H1 (cell line): ENCODE measurements around the gene MYOG. TPM values are rescaled to one million over a fixed set of nuclear protein-coding genes. Genes with fewer than 3 reads are reported as not detected.

Source experiments
- CTCF ChIA-PET: fragments of 300-600 bp; sonication (Branson Sonifier 250); formaldehyde crosslinking; loops from one replicate; lab custom pipeline; 2021; ENCODE audit not compliant: partially characterized antibody; lab: Charles Lee
- POLR2A ChIA-PET: fragments of 300-600 bp; sonication (Branson Sonifier 250); formaldehyde crosslinking; loops from one replicate; lab custom pipeline; 2021; ENCODE audit warnings: inconsistent platforms; ENCODE audit not compliant: partially characterized antibody; lab: Charles Lee
- DNase-seq, 2 experiments: peaks; one replicate each; pipeline versions ENCODE4 v3.0.0 to v3.0.0-alpha.2; 2010 to 2022; ENCODE audit warnings: low spot score in 2 of 2, low read depth in 1 of 2, mixed read lengths in 1 of 2
- FAIRE-seq: peaks from 2 replicates; lab custom pipeline; 2011; peaks lifted over from hg19 to GRCh38; lab: Jason Lieb, UNC
- H2AFZ ChIP-seq: 2 replicates; pipeline ENCODE4 v1.8.1; 2012; ENCODE audit warnings: low read length, inconsistent platforms
- H2AK5ac ChIP-seq: 2 replicates; pipeline ENCODE4 v1.6.1; 2013; ENCODE audit warnings: low read depth, low read length
- H2BK120ac ChIP-seq: replicated peaks from 2 replicates; pipeline ENCODE3; 2013; ENCODE audit warnings: low read depth, low read length, inconsistent platforms
- H2BK12ac ChIP-seq: 2 replicates; pipeline ENCODE4 v1.6.1; 2013; ENCODE audit warnings: low read depth, low read length
- H2BK15ac ChIP-seq: 2 replicates; pipeline ENCODE4 v1.6.1; 2013; ENCODE audit warnings: low read length
- H2BK20ac ChIP-seq: 2 replicates; pipeline ENCODE4 v1.6.1; 2013; ENCODE audit warnings: low read length
- H2BK5ac ChIP-seq: 2 replicates; pipeline ENCODE4 v1.6.1; 2013; ENCODE audit warnings: low read depth, low read length
- H3K14ac ChIP-seq: 2 replicates; pipeline ENCODE4 v1.6.1; 2013; ENCODE audit warnings: inconsistent platforms; ENCODE audit not compliant: insufficient read length
- H3K18ac ChIP-seq: 2 replicates; pipeline ENCODE4 v1.6.1; 2013; ENCODE audit warnings: low read length; ENCODE audit errors: extremely low read depth
- H3K23ac ChIP-seq: 2 replicates; pipeline ENCODE4 v1.6.1; 2013; ENCODE audit warnings: inconsistent platforms; ENCODE audit not compliant: insufficient read length
- H3K23me2 ChIP-seq: 2 replicates; pipeline ENCODE4 v1.6.1; 2013; ENCODE audit warnings: low read depth, low read length
- H3K27ac ChIP-seq: 2 replicates; pipeline ENCODE4 v1.6.1; 2011; ENCODE audit warnings: low read depth, low read length, inconsistent platforms
- H3K27me3 ChIP-seq, 4 experiments: replicated peaks in 1 of 4; 1 replicate in 1 of 4; 2 replicates in 3 of 4; pipeline versions ENCODE4 v1.6.1 to v1.8.1; 2011 to 2013; ENCODE audit warnings: low read length in 3 of 4, mild to moderate bottlenecking in 3 of 4, inconsistent platforms in 2 of 4, mixed read lengths in 2 of 4, moderate library complexity in 1 of 4; ENCODE audit not compliant: control insufficient read depth in 3 of 4, insufficient read depth in 3 of 4; ENCODE audit errors: extremely low read depth in 1 of 4
- H3K36me3 ChIP-seq, 4 experiments: 2 replicates each; pipeline versions ENCODE4 v1.6.1 to v1.8.1; 2011 to 2013; ENCODE audit warnings: mild to moderate bottlenecking in 4 of 4, low read length in 3 of 4, moderate library complexity in 2 of 4, control low read depth in 1 of 4, inconsistent platforms in 1 of 4; ENCODE audit not compliant: insufficient read depth in 4 of 4, control insufficient read depth in 2 of 4
- H3K4ac ChIP-seq: replicated peaks from 2 replicates; pipeline ENCODE3; 2013; ENCODE audit warnings: low read length, low read depth, mixed read lengths, inconsistent platforms; ENCODE audit not compliant: insufficient read length
- H3K4me1 ChIP-seq, 4 experiments: replicated peaks in 1 of 4; 1 replicate in 1 of 4; 2 replicates in 3 of 4; pipeline versions ENCODE4 v1.6.1 to v1.8.1; 2011 to 2013; ENCODE audit warnings: low read length in 3 of 4, inconsistent platforms in 2 of 4, mixed read lengths in 1 of 4; ENCODE audit not compliant: insufficient read depth in 4 of 4, control insufficient read depth in 3 of 4
- H3K4me2 ChIP-seq, 2 experiments: 2 replicates each; pipeline versions ENCODE4 v1.6.1 to v1.8.1; 2011 to 2013; ENCODE audit warnings: low read depth in 2 of 2, low read length in 2 of 2, control low read depth in 1 of 2, inconsistent platforms in 1 of 2, mild to moderate bottlenecking in 1 of 2; ENCODE audit not compliant: insufficient read depth in 1 of 2
- H3K4me3 ChIP-seq, 4 experiments: fragments of 200-600, 300-600 bp in 1 of 4; sonication (generic), shearing (Covaris generic), sonication (Bioruptor Twin) in 1 of 4; 2 replicates each; pipeline versions ENCODE4 v1.5.1 to v1.8.1; 2011 to 2016; ENCODE audit warnings: low read length in 4 of 4, low read depth in 3 of 4, control low read depth in 2 of 4, inconsistent platforms in 2 of 4, mild to moderate bottlenecking in 2 of 4, mixed read lengths in 1 of 4, moderate library complexity in 1 of 4; ENCODE audit not compliant: insufficient read depth in 2 of 4; ENCODE audit errors: extremely low read depth in 1 of 4
- H3K56ac ChIP-seq: replicated peaks from 2 replicates; pipeline ENCODE3; 2013; ENCODE audit warnings: low read depth, mild to moderate bottlenecking, mixed read lengths, low read length, inconsistent platforms; ENCODE audit not compliant: insufficient read length
- H3K79me1 ChIP-seq: 2 replicates; pipeline ENCODE4 v1.6.1; 2013; ENCODE audit warnings: low read depth, low read length, control low read depth
- H3K79me2 ChIP-seq, 2 experiments: 2 replicates each; pipeline versions ENCODE4 v1.6.1 to v1.8.1; 2012 to 2013; ENCODE audit warnings: low read length in 2 of 2, mild to moderate bottlenecking in 2 of 2, inconsistent platforms in 1 of 2; ENCODE audit not compliant: insufficient read depth in 2 of 2, control insufficient read depth in 1 of 2
- H3K9ac ChIP-seq, 4 experiments: replicated peaks in 1 of 4; 1 replicate in 1 of 4; 2 replicates in 3 of 4; pipeline versions ENCODE4 v1.6.1 to v1.8.1; 2011 to 2013; ENCODE audit warnings: low read depth in 3 of 4, low read length in 3 of 4, control low read depth in 2 of 4, mild to moderate bottlenecking in 2 of 4, moderate library complexity in 2 of 4, inconsistent platforms in 1 of 4; ENCODE audit errors: extremely low read depth in 1 of 4
- H3K9me3 ChIP-seq, 2 experiments: 2 replicates each; pipeline versions ENCODE4 v1.6.1 to v1.8.1; 2012 to 2013; ENCODE audit warnings: mild to moderate bottlenecking in 2 of 2, moderate library complexity in 2 of 2, control low read depth in 1 of 2, inconsistent platforms in 1 of 2, low read depth in 1 of 2, low read length in 1 of 2, mixed read lengths in 1 of 2; ENCODE audit not compliant: insufficient read depth in 2 of 2
- H4K20me1 ChIP-seq, 2 experiments: replicated peaks in 1 of 2; 2 replicates each; pipeline versions ENCODE3 to v1.8.1; 2011 to 2013; ENCODE audit warnings: inconsistent platforms in 2 of 2, low read length in 2 of 2, mild to moderate bottlenecking in 1 of 2; ENCODE audit not compliant: insufficient read depth in 2 of 2, control insufficient read depth in 1 of 2
- H4K5ac ChIP-seq: 2 replicates; pipeline ENCODE4 v1.6.1; 2013; ENCODE audit warnings: low read length, low read depth, mixed read lengths, inconsistent platforms; ENCODE audit not compliant: insufficient read length
- H4K8ac ChIP-seq: 2 replicates; pipeline ENCODE4 v1.8.0; 2013; ENCODE audit warnings: mild to moderate bottlenecking, moderate library complexity, low read length, inconsistent platforms; ENCODE audit not compliant: insufficient read depth; ENCODE audit errors: extremely low read depth
- H4K91ac ChIP-seq: replicated peaks from 2 replicates; pipeline ENCODE3; 2013; ENCODE audit warnings: low read length, mixed read lengths, inconsistent platforms; ENCODE audit not compliant: insufficient read length
- BACH1 ChIP-seq: IDR thresholded peaks from 2 replicates; pipeline ENCODE4 v1.6.1; 2012; ENCODE audit warnings: low read length, improper control_type of control experiment
- BCL11A ChIP-seq, 2 experiments: IDR thresholded peaks; one replicate each; pipeline ENCODE4 v1.6.1; 2011; ENCODE audit warnings: low read depth in 2 of 2, low read length in 2 of 2, mild to moderate bottlenecking in 2 of 2
- BRCA1 ChIP-seq: IDR thresholded peaks from 2 replicates; pipeline ENCODE4 v1.6.1; 2012; ENCODE audit warnings: low read depth, low read length, improper control_type of control experiment
- EGR1 ChIP-seq: IDR thresholded peaks from 2 replicates; pipeline ENCODE4 v1.6.1; 2011; ENCODE audit warnings: low read depth, low read length, borderline replicate concordance
- EZH2 ChIP-seq: fragments of 200-600 bp; sonication (generic); IDR thresholded peaks from 2 replicates; pipeline ENCODE4 v1.7.1; 2012; ENCODE audit warnings: low read depth, mild to moderate bottlenecking, moderate library complexity, low read length, inconsistent platforms; ENCODE audit not compliant: severe bottlenecking
- JUND ChIP-seq: IDR thresholded peaks from 2 replicates; pipeline ENCODE4 v1.6.1; 2011; ENCODE audit warnings: mild to moderate bottlenecking, improper control_type of control experiment, low read length
- KDM5A ChIP-seq: fragments of 200-600 bp; IDR thresholded peaks from 2 replicates; pipeline ENCODE4 v1.7.1; 2012; ENCODE audit warnings: mild to moderate bottlenecking, low read length, inconsistent platforms, mixed read lengths
- NRF1 ChIP-seq: IDR thresholded peaks from 2 replicates; pipeline ENCODE4 v1.6.1; 2011; ENCODE audit warnings: mild to moderate bottlenecking, low read depth, low read length, improper control_type of control experiment
- RXRA ChIP-seq: IDR thresholded peaks from 2 replicates; pipeline ENCODE4 v1.6.1; 2011; ENCODE audit warnings: low read depth, mild to moderate bottlenecking, low read length, moderate library complexity; ENCODE audit not compliant: insufficient read depth
- YY1 ChIP-seq: IDR thresholded peaks from 2 replicates; pipeline ENCODE4 v1.6.1; 2011; ENCODE audit warnings: low read depth, mild to moderate bottlenecking, low read length
- WGBS, 2 experiments: shearing (Covaris generic) in 1 of 2; methylation state at CpG; one replicate each; pipeline versions ENCODE4 v1.1.6 to v1.1.7; 2013 to 2015; ENCODE audit warnings: low lambda C conversion rate in 2 of 2, mixed read lengths in 2 of 2, inconsistent platforms in 1 of 2, low coverage in 1 of 2, missing lambda C conversion rate in 1 of 2; ENCODE audit not compliant: insufficient replicate concordance in 2 of 2, insufficient coverage in 1 of 2, insufficient read length in 1 of 2; ENCODE audit errors: extremely low coverage in 1 of 2, missing lambda C conversion rate in 1 of 2; 5-methylcytosine and 5-hydroxymethylcytosine counted together
- polyA plus RNA-seq, 7 experiments: library from polyadenylated mRNA; depleted of rRNA in 3 of 7; stranded (reverse) in 5 of 7; unstranded in 2 of 7; fragments of >200 nt in 5 of 7; fragments of 200-250 nt in 2 of 7; gene quantifications; 1 replicate in 5 of 7; 2 replicates in 1 of 7; 4 replicates in 1 of 7; pipeline versions ENCODE4 v1.2.1 to v1.2.3, GENCODE V29; 2011 to 2013; ENCODE audit warnings: missing spikeins in 2 of 7, mixed read lengths in 2 of 7
- total RNA-seq: library from RNA; stranded (reverse); fragmentation: NEBNext Ultra II Directional; extraction: Animal tissue kit (Norgen Biotek cat#: 25700); gene quantifications from 2 replicates; pipeline ENCODE4 v1.2.1, GENCODE V29; 2021

Gene MYOG
- total and polyA plus RNA-seq, 2 of the 8 experiments (the other 6 are each of a cell fraction or from before 2014, with no cell fraction given) = not detected

DNA sequence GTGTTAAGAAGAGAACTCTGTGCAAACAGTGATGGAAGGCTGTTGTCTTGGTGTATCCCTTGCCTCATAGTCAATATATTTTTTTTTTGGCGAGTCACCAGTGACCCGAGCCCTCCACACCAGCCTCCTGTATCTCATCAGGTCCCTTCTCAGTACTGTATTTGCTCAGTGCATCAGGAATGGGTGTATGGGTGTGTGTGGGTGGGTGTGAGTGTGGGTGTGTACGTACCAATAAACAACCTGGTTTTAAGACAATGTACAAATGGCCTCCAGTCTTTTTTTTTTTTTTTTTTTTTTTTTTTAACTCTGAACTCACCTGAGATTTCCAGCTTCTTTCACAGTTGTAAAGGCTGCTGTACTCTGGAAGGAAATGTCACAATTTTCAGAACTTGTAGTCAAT, 7.3 kb downstream of the MYOG start:
- no peak overlapping the region for H2AFZ ChIP-seq
- H4K8ac ChIP-seq = no peak overlapping the region
- H3K18ac ChIP-seq = no peak overlapping the region
- no peaks in the 10 kb centered on the region; the same call in 1 of the 2 replicates for H3K79me1 ChIP-seq
- H2BK15ac ChIP-seq = no peak overlapping the region
- H3K9me3 ChIP-seq = no peaks in the 10 kb centered on the region
- no peak for FAIRE-seq
- H3K4me3 ChIP-seq = no peak overlapping the region
- H2AK5ac ChIP-seq = no peak overlapping the region
- DNase-seq = no peak
- H3K27me3 ChIP-seq = peaks cover 3 to 31% (median 30%) of the 10 kb centered on the region in 4 experiments
- no peak overlapping the region for H3K23ac ChIP-seq
- no peak overlapping the region for H2BK120ac ChIP-seq
- H3K4ac ChIP-seq = no peak overlapping the region
- H3K23me2 ChIP-seq = peaks cover 6% of the 10 kb centered on the region; the same call in 1 of the 2 replicates
- POLR2A ChIA-PET = interaction anchor here (0.6 kb wide), 1 partner anchor 33 kb away, joined by 4 read pairs; no protein-coding TSS in a partner anchor
- H3K4me2 ChIP-seq = no peak overlapping the region
- 73% methylated on average over 3 of the region's 3 CpGs; no CpG with 5 or more reads in 1 of the 2 experiments for WGBS, 2 experiments
- no peak overlapping the region for H3K27ac ChIP-seq
- H4K91ac ChIP-seq = no peak overlapping the region
- no peak overlapping the region; a peak in 1 of 7 replicates for H3K9ac ChIP-seq
- TF ChIP-seq BCL11A (IDR thresholded peaks at IDR 0.05; ENCODE audit: low read depth in 2 of 2, low read length in 2 of 2) (no peak), JUND (no peak), NRF1 (no peak), BRCA1 (no peak), YY1 (no peak), EZH2 (no peak), KDM5A (no peak), RXRA (no peak), EGR1 (no peak), BACH1 (no peak)
- TF ChIP-seq, all 59 proteins: peak for 0
- H3K79me2 ChIP-seq = no peaks in the 10 kb centered on the region
- no peak overlapping the region for H3K14ac ChIP-seq
- H3K56ac ChIP-seq = no peak overlapping the region
- no peak overlapping the region for H2BK5ac ChIP-seq
- no peak overlapping the region for H2BK12ac ChIP-seq
- peaks cover 11 to 21% (median 15%) of the 10 kb centered on the region in 4 experiments for H3K4me1 ChIP-seq
- CTCF ChIA-PET = interaction anchor here (0.6 to 16.4 kb wide), 7 partner anchors 26 to 190 kb away, joined by 3 to 275 read pairs (median 24); partner anchors contain the start of gene ADORA1
- no peaks in the 10 kb centered on the region for H3K36me3 ChIP-seq
- H2BK20ac ChIP-seq = no peak overlapping the region
- H4K5ac ChIP-seq = no peak overlapping the region
- H4K20me1 ChIP-seq = peaks cover 0 to 5% of the 10 kb centered on the region in 2 experiments
